Measurements from ENCODE around the gene SLC29A3.

DNA sequence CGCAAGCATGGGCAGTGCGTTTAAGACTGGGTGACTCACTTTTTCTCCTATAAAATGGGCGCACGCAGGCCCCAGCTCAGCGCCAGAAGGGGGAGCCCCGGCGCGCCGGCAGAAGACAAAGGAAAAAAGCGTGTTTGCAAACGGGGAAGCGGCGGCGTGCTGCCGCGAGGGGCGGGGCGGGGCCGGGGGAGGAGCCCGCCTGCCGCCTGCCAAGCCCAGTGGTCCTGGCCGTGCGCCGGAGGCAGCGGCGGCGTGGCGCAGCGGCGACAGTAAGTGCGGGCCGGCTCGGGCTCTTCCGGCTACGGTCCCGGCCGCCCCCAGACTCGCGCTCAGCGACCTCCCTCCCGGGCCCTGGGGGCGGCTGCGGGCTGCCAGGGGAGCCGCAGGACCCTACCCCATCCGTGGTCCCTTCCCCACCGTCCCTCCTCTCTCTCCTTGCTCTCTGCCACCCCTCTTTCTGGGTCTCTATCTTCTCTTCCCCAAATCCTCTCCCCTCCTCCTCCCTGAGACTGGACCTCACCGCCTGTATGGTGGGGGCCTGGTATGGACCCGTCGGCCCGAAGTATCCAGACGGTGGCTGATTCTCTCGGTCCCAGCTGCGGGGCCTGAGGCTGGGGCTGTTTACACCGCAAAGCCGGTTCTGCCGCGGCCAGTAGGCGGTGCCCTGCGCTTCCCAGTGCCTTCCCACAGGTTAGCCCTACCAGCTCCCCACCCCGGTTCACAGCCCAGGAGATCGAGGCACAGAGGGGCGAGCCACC lies at the start of gene SLC29A3:
- no peak; the same call in 1 of the 2 replicates for TF ChIP-seq L3MBTL2 (conservative IDR thresholded peaks at IDR 0.05)
- no peak for TF ChIP-seq LEF1 (IDR thresholded peaks at IDR 0.05; ENCODE audit: borderline replicate concordance)
- TF ChIP-seq ARNT (IDR thresholded peaks at IDR 0.05) = no peak
- TF ChIP-seq ZNF384 (IDR thresholded peaks at IDR 0.05) = no peak
- TF ChIP-seq SP1 (IDR thresholded peaks at IDR 0.05) = no peak
- TF ChIP-seq HDGF (IDR thresholded peaks at IDR 0.05; ENCODE audit: borderline replicate concordance) = no peak
- TF ChIP-seq FOXA1 (IDR thresholded peaks at IDR 0.05) = no peak

All from HEK293T (cell line).